Memory B cell (primary cell): Measurements from ENCODE around the gene CAMK2A.
A peak's percentile ranks its signal among the peaks of the same experiment; 100 is the strongest.

Experiments
- ATAC-seq: fragments of 150-1000 bp; cut with Tn5 transposase; 2 replicates; pipeline ENCODE4 v1.10.0; 2021; ENCODE audit warnings: low read depth, mild to moderate bottlenecking, moderate library complexity
- DNase-seq, 2 donors: peaks; one replicate each; pipeline ENCODE4 v3.0.0; 2022; ENCODE audit warnings: low spot score in 2 of 2
- H3K27ac Mint-ChIP-seq: one replicate; pipeline ENCODE4 v1.8.0; 2022; ENCODE audit warnings: mild to moderate bottlenecking, moderate library complexity, mixed read lengths
- H3K27me3 Mint-ChIP-seq: one replicate; pipeline ENCODE4 v1.8.0; 2022; ENCODE audit warnings: mixed read lengths
- H3K36me3 Mint-ChIP-seq: one replicate; pipeline ENCODE4 v1.8.0; 2022; ENCODE audit warnings: mild to moderate bottlenecking, mixed read lengths
- H3K4me1 Mint-ChIP-seq: one replicate; pipeline ENCODE4 v1.8.0; 2022; ENCODE audit warnings: mixed read lengths
- H3K4me3 Mint-ChIP-seq: one replicate; pipeline ENCODE4 v1.8.0; 2022; ENCODE audit warnings: mild to moderate bottlenecking, moderate library complexity, mixed read lengths
- H3K9me3 Mint-ChIP-seq: one replicate; pipeline ENCODE4 v1.8.0; 2022; ENCODE audit warnings: mixed read lengths

Gene CAMK2A

GRCh38 chr5:150210644-150211043, 78.9 kb downstream of the CAMK2A start:
- no peak overlapping the region for H3K4me3 Mint-ChIP-seq
- no peaks in the 10 kb centered on the region for H3K36me3 Mint-ChIP-seq
- no peak for ATAC-seq
- peaks cover 17% of the 10 kb centered on the region for H3K27me3 Mint-ChIP-seq
- H3K4me1 Mint-ChIP-seq: peaks cover 6% of the 10 kb centered on the region
- H3K9me3 Mint-ChIP-seq: no peaks in the 10 kb centered on the region
- no peak for DNase-seq
- H3K27ac Mint-ChIP-seq: no peak overlapping the region

GRCh38 chr5:150209099-150209635, 80.4 kb downstream of the CAMK2A start:
- no peak overlapping the region for H3K27ac Mint-ChIP-seq
- peaks cover 6% of the 10 kb centered on the region for H3K4me1 Mint-ChIP-seq
- H3K4me3 Mint-ChIP-seq: peak overlapping the region; percentile 16
- ATAC-seq (peak; percentile 46), DNase-seq (peak in 1 of 2 donors; percentile 12)
- H3K27me3 Mint-ChIP-seq: peaks cover 17% of the 10 kb centered on the region
- H3K36me3 Mint-ChIP-seq: no peaks in the 10 kb centered on the region
- no peaks in the 10 kb centered on the region for H3K9me3 Mint-ChIP-seq

- ATAC-seq (no peak), DNase-seq (no peak)
- Mint-ChIP-seq H3K4me1 (peaks cover 6% of the 10 kb centered on the region), H3K27ac (no peak overlapping the region), H3K4me3 (no peak overlapping the region), H3K9me3 (no peaks in the 10 kb centered on the region), H3K36me3 (no peaks in the 10 kb centered on the region), H3K27me3 (peaks cover 17% of the 10 kb centered on the region)
Observed at GRCh38 chr5:150208187-150209098, 81.1 kb downstream of the CAMK2A start.

- no peaks in the 10 kb centered on the region for H3K9me3 Mint-ChIP-seq
Observed at GRCh38 chr5:150206779-150207115, 82.8 kb downstream of the CAMK2A start.

DNA sequence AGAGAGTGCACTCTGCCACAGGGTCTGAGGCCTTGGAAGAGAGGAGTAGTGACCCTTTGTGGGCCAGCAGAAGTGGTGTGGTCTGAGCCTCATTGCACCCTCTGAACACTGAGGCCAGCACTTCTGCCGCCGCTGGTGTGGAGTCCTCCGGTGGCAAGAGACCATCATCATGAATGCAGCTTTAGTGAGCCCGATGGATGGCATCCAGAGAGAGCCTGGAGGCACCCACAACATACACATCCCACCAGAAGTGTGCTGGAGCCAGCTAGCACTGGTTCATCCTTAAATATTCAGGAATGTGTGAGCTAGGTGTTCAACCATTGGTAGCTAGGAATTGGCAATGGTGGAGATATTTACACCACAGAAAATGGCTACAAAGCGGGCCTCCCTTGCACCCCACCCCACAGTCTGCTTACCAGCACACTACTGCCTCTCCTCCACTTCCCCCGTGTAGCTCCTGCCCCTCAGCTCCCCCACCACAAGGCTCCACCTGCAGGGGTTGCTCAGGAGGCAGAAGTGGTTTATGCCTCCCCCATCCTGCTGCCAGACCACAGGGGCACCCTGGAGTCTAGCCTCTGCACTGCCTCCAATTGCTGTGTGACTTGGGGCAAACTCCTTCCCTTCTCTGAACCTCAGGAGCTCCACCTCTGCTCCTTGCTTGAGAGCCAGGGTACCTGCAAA, 83.3 kb downstream of the CAMK2A start:
- H3K4me1 Mint-ChIP-seq: peaks cover 6% of the 10 kb centered on the region
- no peaks in the 10 kb centered on the region for H3K9me3 Mint-ChIP-seq
- no peak overlapping the region for H3K4me3 Mint-ChIP-seq
- no peak overlapping the region for H3K27ac Mint-ChIP-seq
- H3K27me3 Mint-ChIP-seq: peaks cover 14% of the 10 kb centered on the region
- no peak for ATAC-seq
- H3K36me3 Mint-ChIP-seq: no peaks in the 10 kb centered on the region
- DNase-seq: no peak

More at GRCh38 chr5:150206779-150207115, 82.8 kb downstream of the CAMK2A start:
- Mint-ChIP-seq H3K27me3 (peaks cover 14% of the 10 kb centered on the region), H3K4me3 (no peak overlapping the region), H3K4me1 (peaks cover 6% of the 10 kb centered on the region), H3K36me3 (no peaks in the 10 kb centered on the region), H3K27ac (no peak overlapping the region)
- ATAC-seq (no peak), DNase-seq (no peak)

GRCh38 chr5:150204590-150204960, 85.0 kb downstream of the CAMK2A start:
- no peak for DNase-seq
- H3K27ac Mint-ChIP-seq: no peak overlapping the region
- H3K36me3 Mint-ChIP-seq: no peaks in the 10 kb centered on the region
- no peaks in the 10 kb centered on the region for H3K9me3 Mint-ChIP-seq
- ATAC-seq: no peak
- peaks cover 13% of the 10 kb centered on the region for H3K27me3 Mint-ChIP-seq
- H3K4me3 Mint-ChIP-seq: no peak overlapping the region
- peaks cover 6% of the 10 kb centered on the region for H3K4me1 Mint-ChIP-seq

GRCh38 chr5:150203832-150204589, 85.6 kb downstream of the CAMK2A start:
- H3K4me1 Mint-ChIP-seq: peaks cover 2% of the 10 kb centered on the region
- no peak overlapping the region for H3K4me3 Mint-ChIP-seq
- no peaks in the 10 kb centered on the region for H3K36me3 Mint-ChIP-seq

DNA sequence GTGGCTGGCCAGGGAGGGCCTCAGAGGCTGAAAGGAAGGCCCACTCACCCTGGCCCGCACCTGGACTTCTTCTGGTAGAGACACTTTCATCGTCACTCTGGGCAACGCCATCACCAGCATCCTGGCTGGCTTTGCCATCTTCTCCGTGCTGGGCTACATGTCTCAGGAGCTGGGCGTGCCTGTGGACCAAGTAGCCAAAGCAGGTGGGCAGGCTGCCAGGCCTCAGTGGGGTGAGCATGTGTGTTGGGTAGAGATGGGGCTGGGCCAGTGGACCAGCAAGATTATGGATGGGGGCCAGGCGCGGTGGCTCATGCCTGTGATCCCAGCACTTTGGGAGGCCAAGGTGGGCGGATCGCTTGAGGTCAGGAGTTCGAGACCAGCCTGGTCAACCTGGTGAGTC, 87.1 kb downstream of the CAMK2A start:
- H3K27me3 Mint-ChIP-seq: peaks cover 16% of the 10 kb centered on the region
- ATAC-seq (no peak), DNase-seq (no peak)
- no peaks in the 10 kb centered on the region for H3K9me3 Mint-ChIP-seq
- H3K36me3 Mint-ChIP-seq: no peaks in the 10 kb centered on the region
- no peaks in the 10 kb centered on the region for H3K4me1 Mint-ChIP-seq
- no peak overlapping the region for H3K27ac Mint-ChIP-seq
- H3K4me3 Mint-ChIP-seq: no peak overlapping the region

More at GRCh38 chr5:150203832-150204589, 85.6 kb downstream of the CAMK2A start:
- Mint-ChIP-seq H3K9me3 (no peaks in the 10 kb centered on the region), H3K27ac (no peak overlapping the region), H3K27me3 (peaks cover 17% of the 10 kb centered on the region)
- ATAC-seq (no peak), DNase-seq (no peak)

DNA sequence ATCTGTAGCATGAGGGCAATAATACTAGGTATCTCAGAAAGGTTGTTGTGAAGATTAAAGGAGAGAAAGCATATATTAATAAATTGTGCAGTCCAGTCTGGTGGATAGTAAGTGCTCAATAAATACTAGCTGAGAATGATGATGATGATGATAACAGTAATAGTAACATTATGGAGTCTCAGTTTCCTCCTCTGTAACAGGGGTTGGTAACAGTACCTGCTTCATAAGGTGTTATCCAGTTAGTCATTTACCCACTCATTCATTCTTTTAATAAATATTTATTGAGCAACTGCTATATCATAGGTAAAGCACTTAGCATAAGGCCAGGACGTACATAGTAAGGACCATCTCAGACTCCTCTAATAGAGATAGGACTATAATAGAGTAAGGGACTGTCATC, 92.1 kb downstream of the CAMK2A start:
- Mint-ChIP-seq H3K4me3 (no peak overlapping the region), H3K4me1 (no peaks in the 10 kb centered on the region), H3K9me3 (no peaks in the 10 kb centered on the region), H3K27ac (no peak overlapping the region), H3K36me3 (no peaks in the 10 kb centered on the region), H3K27me3 (peaks cover 20% of the 10 kb centered on the region)
- DNase-seq (no peak), ATAC-seq (no peak)

DNA sequence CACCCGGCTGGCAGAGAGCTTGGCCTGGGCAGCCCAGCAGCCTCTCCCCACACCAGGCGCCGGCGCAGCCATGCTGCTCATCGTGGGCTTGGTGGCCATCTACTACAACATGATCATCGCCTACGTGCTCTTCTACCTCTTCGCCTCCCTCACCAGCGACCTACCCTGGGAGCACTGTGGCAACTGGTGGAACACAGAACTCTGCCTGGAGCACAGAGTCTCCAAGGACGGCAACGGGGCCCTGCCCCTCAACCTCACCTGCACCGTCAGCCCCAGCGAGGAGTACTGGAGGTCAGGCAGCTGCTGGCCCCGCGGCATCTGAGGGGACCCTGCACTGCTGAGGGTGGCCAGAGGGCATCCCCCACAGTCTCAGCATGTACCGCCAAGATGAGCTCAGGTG, 92.6 kb downstream of the CAMK2A start:
- ATAC-seq (no peak), DNase-seq (no peak)
- Mint-ChIP-seq H3K27me3 (peaks cover 19% of the 10 kb centered on the region), H3K36me3 (no peaks in the 10 kb centered on the region), H3K27ac (no peak overlapping the region), H3K4me1 (no peaks in the 10 kb centered on the region), H3K4me3 (no peak overlapping the region), H3K9me3 (no peaks in the 10 kb centered on the region)

DNA sequence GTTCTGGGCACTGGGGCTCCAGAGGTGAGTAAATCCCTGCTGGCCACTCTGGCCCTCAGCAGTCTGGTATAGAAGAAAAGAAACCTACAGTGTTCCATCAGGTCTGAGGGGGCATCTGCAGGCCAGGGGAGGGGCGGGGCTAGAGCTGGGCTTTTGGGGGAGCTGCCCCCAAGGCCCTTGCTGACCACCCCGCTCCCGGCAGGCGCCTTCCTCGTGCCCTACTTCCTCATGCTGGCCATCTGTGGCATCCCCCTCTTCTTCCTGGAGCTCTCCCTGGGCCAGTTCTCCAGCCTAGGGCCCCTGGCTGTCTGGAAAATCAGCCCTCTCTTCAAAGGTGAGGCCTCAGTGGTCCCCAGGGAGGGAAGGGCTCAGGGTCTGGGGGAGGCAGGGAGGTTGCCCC, 93.1 kb downstream of the CAMK2A start:
- H3K27me3 Mint-ChIP-seq: peaks cover 21% of the 10 kb centered on the region
- no peak overlapping the region for H3K4me3 Mint-ChIP-seq

DNA sequence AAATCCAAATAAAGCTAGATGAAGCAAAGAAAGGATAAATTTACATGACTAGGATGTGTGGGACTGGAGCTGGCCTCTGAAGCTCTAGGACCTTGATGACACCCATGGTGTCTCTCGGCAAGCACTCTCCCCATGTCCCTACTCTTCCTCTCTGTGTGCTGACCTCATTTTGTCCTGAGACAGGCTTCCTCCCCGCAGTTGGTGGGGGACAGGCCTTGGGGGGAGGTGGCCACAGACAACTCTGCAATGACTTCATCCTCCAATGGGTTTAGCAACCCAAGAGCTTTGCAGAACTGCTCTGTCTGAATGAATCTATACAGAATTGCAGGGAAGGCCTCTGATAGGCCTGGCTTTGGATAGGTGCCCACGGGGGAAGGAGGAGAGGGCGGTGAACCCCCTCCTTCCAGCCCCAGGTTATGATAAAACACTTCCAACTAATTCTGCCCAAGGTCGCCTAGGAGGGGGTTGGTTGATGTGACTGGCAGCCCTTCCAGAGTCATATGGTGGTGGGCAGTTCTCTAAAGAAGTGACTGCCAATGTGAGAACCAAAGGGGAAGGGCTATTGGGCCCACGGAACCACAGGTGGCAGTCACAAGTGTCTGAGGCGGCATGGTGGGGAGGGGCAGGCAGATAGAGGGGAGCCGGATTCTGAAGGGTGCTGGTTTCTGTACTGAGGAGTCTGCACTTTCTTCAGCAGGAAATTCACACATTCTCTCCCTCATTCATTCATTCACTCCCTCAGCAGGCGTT, 93.7 kb downstream of the CAMK2A start:
- Mint-ChIP-seq H3K4me3 (no peak overlapping the region), H3K27me3 (peaks cover 22% of the 10 kb centered on the region), H3K4me1 (no peaks in the 10 kb centered on the region), H3K36me3 (no peaks in the 10 kb centered on the region), H3K9me3 (no peaks in the 10 kb centered on the region), H3K27ac (no peak overlapping the region)
- DNase-seq: no peak
- ATAC-seq: no peak

More for the DNA sequence above, 93.1 kb downstream of the CAMK2A start:
- DNase-seq (no peak), ATAC-seq (no peak)
- no peak overlapping the region for H3K27ac Mint-ChIP-seq
- no peaks in the 10 kb centered on the region for H3K4me1 Mint-ChIP-seq
- H3K9me3 Mint-ChIP-seq: no peaks in the 10 kb centered on the region
- H3K36me3 Mint-ChIP-seq: no peaks in the 10 kb centered on the region

GRCh38 chr5:150192462-150192861, 97.1 kb downstream of the CAMK2A start:
- ATAC-seq (no peak), DNase-seq (no peak)
- Mint-ChIP-seq H3K9me3 (no peaks in the 10 kb centered on the region), H3K36me3 (no peaks in the 10 kb centered on the region), H3K4me1 (no peaks in the 10 kb centered on the region), H3K4me3 (no peak overlapping the region), H3K27me3 (peaks cover 20% of the 10 kb centered on the region), H3K27ac (no peak overlapping the region)
